Stimulated activated CD8-positive, alpha-beta memory T cell treated with anti-CD3 and anti-CD28 coated beads, Interleukin-15, amount 100 ng/mL, for 4 hours (primary cell): ENCODE results near the gene MAST1.
"Not testable (repeated sequence)": the region's sequence is repeated elsewhere in the genome, so short reads cannot be mapped to it uniquely, and the experiment has no call there.

Source experiments
- DNase-seq, 2 donors: peaks; one replicate each; pipeline ENCODE4 v3.0.0-alpha.2; 2020; ENCODE audit warnings: low read depth in 2 of 2

The MAST1 gene

GRCh38 chr19:12872255-12872654, 33.9 kb downstream of the MAST1 start:
- no peak for DNase-seq

GRCh38 chr19:12872941-12873890, 34.9 kb downstream of the MAST1 start:
- no peak for DNase-seq

GRCh38 chr19:12873891-12874745, 35.8 kb downstream of the MAST1 start:
- DNase-seq: no peak

- DNase-seq: no peak
These were observed 36.8 kb downstream of the MAST1 start for GRCh38 chr19:12875086-12875485.

- no peak for DNase-seq
These were observed 42.3 kb downstream of the MAST1 start for GRCh38 chr19:12880551-12881171.

- DNase-seq: peak; percentile 71 to 78
These were observed 43.0 kb downstream of the MAST1 start, which contains the start of gene DNASE2 for GRCh38 chr19:12881172-12881808. DNASE2 (minus strand) TSS chr19:12881449; CDS start chr19:12881375, 74 bp downstream.

GRCh38 chr19:12882589-12882988, 44.3 kb downstream of the MAST1 start:
- DNase-seq: no peak

- DNase-seq: no peak
These were observed 45.9 kb downstream of the MAST1 start for GRCh38 chr19:12884202-12884601.

- no peak for DNase-seq
These were observed 46.3 kb downstream of the MAST1 start for GRCh38 chr19:12884627-12884925.

- peak; percentile 66 to 79 for DNase-seq
These were observed 46.8 kb downstream of the MAST1 start for GRCh38 chr19:12884926-12885748.

- no peak for DNase-seq
These were observed 47.7 kb downstream of the MAST1 start for GRCh38 chr19:12885749-12886650.

- no peak for DNase-seq
These were observed 48.3 kb downstream of the MAST1 start for GRCh38 chr19:12886651-12886968.

GRCh38 chr19:12886969-12887747, 48.8 kb downstream of the MAST1 start, which contains the start of gene KLF1:
KLF1 (minus strand) TSS chr19:12887201; CDS start chr19:12887140, 61 bp downstream.
- DNase-seq: no peak

GRCh38 chr19:12888006-12888603, 49.8 kb downstream of the MAST1 start:
- no peak for DNase-seq

- not testable (repeated sequence) for DNase-seq
These were observed 52.0 kb downstream of the MAST1 start for GRCh38 chr19:12890299-12890786.

GRCh38 chr19:12890787-12891552, 52.7 kb downstream of the MAST1 start, which contains the start of gene GCDH:
GCDH (plus strand) TSS chr19:12891160; CDS start chr19:12891305, 145 bp downstream.
- peak; percentile 90 to 96 for DNase-seq

- no peak for DNase-seq
These were observed 53.3 kb downstream of the MAST1 start for GRCh38 chr19:12891553-12892021.
